Vagina (tissue), 2 donors: Measurements from ENCODE around the gene DNM3. TPM values are rescaled to one million over a fixed set of nuclear protein-coding genes. Genes with fewer than 3 reads are reported as not detected.
A peak's percentile ranks its signal among the peaks of the same experiment; 100 is the strongest.

Source experiments
- DNase-seq, 2 donors: peaks; one replicate each; pipeline ENCODE4 v3.0.0-alpha.2; 2017; ENCODE audit errors: extremely low spot score in 2 of 2
- H3K27ac ChIP-seq: fragments of 200-600 bp; sonication (generic); one replicate; pipeline ENCODE4 v1.5.1; 2019
- H3K27me3 ChIP-seq: fragments of 200-600 bp; sonication (generic); one replicate; pipeline ENCODE4 v1.5.1; 2019
- H3K36me3 ChIP-seq, 2 donors: fragments of 200-600 bp; sonication (generic); one replicate each; pipeline ENCODE4 v1.5.1; 2017 to 2019
- H3K4me1 ChIP-seq: fragments of 200-600 bp; sonication (generic); one replicate; pipeline ENCODE4 v1.5.1; 2019
- H3K4me3 ChIP-seq, 2 donors: fragments of 200-600 bp; sonication (generic); 1 replicate in 1 of 2; 2 replicates in 1 of 2; pipeline ENCODE4 v1.5.1; 2016 to 2019
- H3K9me3 ChIP-seq: fragments of 200-600 bp; sonication (generic); one replicate; pipeline ENCODE4 v1.5.1; 2019
- POLR2A ChIP-seq, 2 donors: fragments of 450-650 bp; IDR thresholded peaks; one replicate each; pipeline ENCODE4 v1.6.1; 2017; ENCODE audit warnings: antibody characterized with exemption in 2 of 2, mild to moderate bottlenecking in 2 of 2, moderate library complexity in 2 of 2
- POLR2AphosphoS5 ChIP-seq, 2 donors: sonication (generic); formaldehyde crosslinking; IDR thresholded peaks; one replicate each; pipeline ENCODE4 v1.9.0; 2017; ENCODE audit warnings: antibody characterized with exemption in 2 of 2, mild to moderate bottlenecking in 2 of 2, low read depth in 1 of 2; ENCODE audit not compliant: insufficient read depth in 1 of 2
- intact Hi-C: fragments of 100-400 bp; cut with DNase I; formaldehyde crosslinking; loops from one replicate; pipeline ENCODE4 v1.15.1; 2023
- total RNA-seq: library from RNA; depleted of rRNA; stranded (reverse); fragments of >200 nt; gene quantifications from one replicate; pipeline ENCODE4 v1.2.3, GENCODE V29; 2016
- TF ChIP-seq, protein P1 (sequence below), 3 experiments: fragments of 450-650 bp in 2 of 3; fragments of 200-600 bp in 1 of 3; sonication (generic) in 1 of 3; IDR thresholded peaks; one replicate each; pipeline ENCODE4 v1.5.1; 2017 to 2019; ENCODE audit warnings: antibody characterized with exemption in 3 of 3, mild to moderate bottlenecking in 2 of 3, moderate library complexity in 2 of 3

Gene DNM3
- total RNA-seq, 1 donor from 2014 or later = 15.5 TPM

DNA sequence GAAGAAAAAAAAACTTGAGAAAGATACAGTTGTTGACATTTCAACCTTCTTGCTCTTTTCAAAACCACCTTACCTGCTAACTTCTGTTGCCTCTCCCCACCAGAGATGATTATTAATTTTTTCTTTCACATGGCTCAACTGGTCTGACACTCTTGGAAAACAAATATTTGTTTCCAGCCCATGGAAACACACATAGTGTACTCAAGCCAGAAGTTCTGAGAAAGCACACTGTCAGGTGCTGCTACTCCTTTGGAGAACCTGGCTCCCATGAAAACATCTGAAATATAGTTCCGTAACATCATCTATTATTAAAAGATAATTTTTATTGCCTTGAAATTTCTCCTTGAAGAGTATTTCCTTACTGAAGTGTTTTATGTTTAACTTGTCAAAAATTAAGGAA, 434.2 kb downstream of the DNM3 start:
- intact Hi-C loops = no loop called here
- no peak overlapping the region for H3K27ac ChIP-seq
- peaks cover 10% of the 10 kb centered on the region for H3K4me1 ChIP-seq
- DNase-seq = no peak
- H3K36me3 ChIP-seq = no peaks in the 10 kb centered on the region
- no peak overlapping the region for H3K4me3 ChIP-seq
- no peaks in the 10 kb centered on the region for H3K9me3 ChIP-seq
- TF ChIP-seq, protein P1, sequence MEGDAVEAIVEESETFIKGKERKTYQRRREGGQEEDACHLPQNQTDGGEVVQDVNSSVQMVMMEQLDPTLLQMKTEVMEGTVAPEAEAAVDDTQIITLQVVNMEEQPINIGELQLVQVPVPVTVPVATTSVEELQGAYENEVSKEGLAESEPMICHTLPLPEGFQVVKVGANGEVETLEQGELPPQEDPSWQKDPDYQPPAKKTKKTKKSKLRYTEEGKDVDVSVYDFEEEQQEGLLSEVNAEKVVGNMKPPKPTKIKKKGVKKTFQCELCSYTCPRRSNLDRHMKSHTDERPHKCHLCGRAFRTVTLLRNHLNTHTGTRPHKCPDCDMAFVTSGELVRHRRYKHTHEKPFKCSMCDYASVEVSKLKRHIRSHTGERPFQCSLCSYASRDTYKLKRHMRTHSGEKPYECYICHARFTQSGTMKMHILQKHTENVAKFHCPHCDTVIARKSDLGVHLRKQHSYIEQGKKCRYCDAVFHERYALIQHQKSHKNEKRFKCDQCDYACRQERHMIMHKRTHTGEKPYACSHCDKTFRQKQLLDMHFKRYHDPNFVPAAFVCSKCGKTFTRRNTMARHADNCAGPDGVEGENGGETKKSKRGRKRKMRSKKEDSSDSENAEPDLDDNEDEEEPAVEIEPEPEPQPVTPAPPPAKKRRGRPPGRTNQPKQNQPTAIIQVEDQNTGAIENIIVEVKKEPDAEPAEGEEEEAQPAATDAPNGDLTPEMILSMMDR (IDR thresholded peaks at IDR 0.05) = no peak
- no peak for TF ChIP-seq POLR2AphosphoS5 (IDR thresholded peaks at IDR 0.05; ENCODE audit: insufficient read depth in 1 of 2, low read depth in 1 of 2)
- no peak for TF ChIP-seq POLR2A (IDR thresholded peaks at IDR 0.05)
- no peaks in the 10 kb centered on the region for H3K27me3 ChIP-seq

DNA sequence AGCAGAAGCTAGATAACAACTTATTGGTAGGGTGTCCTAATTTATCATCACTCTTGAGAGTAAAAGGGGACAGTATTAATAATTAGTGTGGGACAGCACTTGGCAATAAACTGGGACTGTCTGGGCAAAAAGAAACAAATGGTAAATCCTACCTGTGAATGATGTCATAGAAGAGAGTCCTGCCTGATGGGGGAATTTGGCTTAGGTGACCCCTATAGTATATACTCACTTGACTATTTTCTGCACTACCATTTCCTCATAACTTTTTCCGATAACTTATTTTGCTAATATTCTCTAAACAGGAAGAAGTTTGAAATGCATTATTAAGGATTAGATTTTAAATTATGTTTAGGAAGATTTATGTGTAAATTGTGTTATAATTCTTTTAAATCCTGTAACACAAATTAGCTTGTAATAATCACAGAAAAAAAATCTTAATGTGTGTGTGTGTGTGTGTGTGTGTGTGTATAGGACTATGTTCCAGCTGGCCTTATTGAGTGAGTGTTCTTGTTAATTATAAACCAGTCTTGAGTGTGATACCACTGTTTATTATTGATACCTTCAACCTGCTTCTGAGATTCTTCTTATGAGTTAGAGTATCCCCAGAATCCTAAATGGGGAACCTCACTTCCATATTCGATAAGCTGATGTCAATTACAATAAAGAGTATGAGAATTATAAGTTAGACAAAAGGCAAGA, 435.0 kb downstream of the DNM3 start:
- Histone ChIP-seq H3K36me3 (no peaks in the 10 kb centered on the region), H3K4me3 (no peak overlapping the region), H3K27me3 (no peaks in the 10 kb centered on the region), H3K4me1 (peaks cover 6% of the 10 kb centered on the region), H3K27ac (no peak overlapping the region), H3K9me3 (no peaks in the 10 kb centered on the region)
- DNase-seq = no peak
- intact Hi-C loops = no loop called here
- TF ChIP-seq, protein P1 (IDR thresholded peaks at IDR 0.05) = no peak
- no peak for TF ChIP-seq POLR2AphosphoS5 (IDR thresholded peaks at IDR 0.05; ENCODE audit: insufficient read depth in 1 of 2, low read depth in 1 of 2)
- TF ChIP-seq POLR2A (IDR thresholded peaks at IDR 0.05) = no peak

DNA sequence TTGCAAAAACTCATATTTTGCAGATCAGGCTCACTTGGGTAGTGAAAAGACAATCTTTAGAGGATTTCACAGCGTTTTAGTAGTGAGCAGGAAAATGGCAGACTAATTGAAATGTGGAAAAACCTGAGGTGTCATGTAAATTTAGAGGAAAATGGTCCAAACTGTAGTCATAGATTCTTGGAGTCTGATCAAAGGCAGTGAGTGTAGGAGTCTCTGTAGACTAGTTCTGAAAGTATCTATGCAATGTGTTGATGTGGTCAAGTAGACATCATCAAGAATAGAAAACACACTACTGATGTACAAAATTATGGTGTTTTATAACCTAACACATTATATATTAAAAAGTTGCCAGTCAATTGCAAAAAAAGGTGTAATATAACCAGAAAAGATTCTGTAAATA, 436.0 kb downstream of the DNM3 start:
- intact Hi-C loops = no loop called here
- Histone ChIP-seq H3K9me3 (no peaks in the 10 kb centered on the region), H3K27ac (no peak overlapping the region), H3K4me1 (peaks cover 6% of the 10 kb centered on the region), H3K4me3 (no peak overlapping the region), H3K27me3 (no peaks in the 10 kb centered on the region), H3K36me3 (no peaks in the 10 kb centered on the region)
- no peak for TF ChIP-seq POLR2AphosphoS5 (IDR thresholded peaks at IDR 0.05; ENCODE audit: insufficient read depth in 1 of 2, low read depth in 1 of 2)
- TF ChIP-seq, protein P1 (IDR thresholded peaks at IDR 0.05) = no peak
- no peak for TF ChIP-seq POLR2A (IDR thresholded peaks at IDR 0.05)
- DNase-seq = no peak

DNA sequence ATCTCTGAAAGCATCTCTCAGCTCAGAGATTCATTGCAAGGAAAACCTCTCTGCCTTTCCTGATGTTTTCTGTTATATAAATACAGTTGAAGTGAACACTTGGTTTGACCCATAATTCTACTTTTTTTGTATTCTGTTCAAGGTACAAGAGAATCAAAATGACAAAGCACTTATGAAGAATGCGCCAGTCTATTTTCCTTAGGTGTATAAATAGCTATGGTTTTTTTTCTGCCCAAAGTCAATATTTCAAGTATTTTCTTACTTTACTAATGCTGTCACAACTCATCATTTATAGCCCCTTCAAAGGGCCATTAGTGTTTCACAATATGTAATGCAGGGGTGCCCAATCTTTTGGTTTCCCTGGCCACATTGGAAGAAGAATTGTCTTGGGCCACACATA, 436.7 kb downstream of the DNM3 start:
- Histone ChIP-seq H3K4me1 (peaks cover 6% of the 10 kb centered on the region), H3K27ac (peak overlapping the region; percentile 23), H3K4me3 (no peak overlapping the region), H3K9me3 (no peaks in the 10 kb centered on the region), H3K36me3 (no peaks in the 10 kb centered on the region), H3K27me3 (no peaks in the 10 kb centered on the region)
- TF ChIP-seq POLR2AphosphoS5 (IDR thresholded peaks at IDR 0.05; ENCODE audit: insufficient read depth in 1 of 2, low read depth in 1 of 2) (no peak), POLR2A (IDR thresholded peaks at IDR 0.05) (no peak)
- TF ChIP-seq, protein P1 (IDR thresholded peaks at IDR 0.05) = no peak
- intact Hi-C loops = no loop called here
- no peak for DNase-seq

DNA sequence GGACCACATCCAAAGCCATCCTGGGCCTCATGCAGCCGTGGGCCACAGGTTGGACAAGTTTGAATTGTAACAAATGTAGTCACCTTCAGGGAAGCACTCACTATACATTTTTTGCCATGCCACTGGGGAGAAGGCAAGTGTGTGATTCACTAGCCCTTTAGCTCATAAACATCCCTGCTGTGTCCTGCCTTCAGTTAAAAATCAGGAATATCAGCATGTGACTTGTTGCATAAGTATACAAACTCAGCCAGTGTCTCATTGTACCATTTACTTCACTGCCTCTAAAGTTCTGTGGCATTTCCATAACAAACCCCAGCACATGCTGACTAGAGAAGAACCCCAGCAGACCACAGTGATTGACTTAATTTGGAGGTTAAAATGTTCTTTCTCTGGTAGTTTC, 437.2 kb downstream of the DNM3 start:
- no peak overlapping the region for H3K4me3 ChIP-seq
- TF ChIP-seq, protein P1 (IDR thresholded peaks at IDR 0.05) = no peak
- TF ChIP-seq POLR2AphosphoS5 (IDR thresholded peaks at IDR 0.05; ENCODE audit: insufficient read depth in 1 of 2, low read depth in 1 of 2) = peak in 1 of 2 donors; percentile 15
- no peaks in the 10 kb centered on the region for H3K36me3 ChIP-seq
- no peaks in the 10 kb centered on the region for H3K27me3 ChIP-seq
- H3K9me3 ChIP-seq = no peaks in the 10 kb centered on the region
- peaks cover 6% of the 10 kb centered on the region for H3K4me1 ChIP-seq
- no peak for DNase-seq
- intact Hi-C loops = no loop called here
- H3K27ac ChIP-seq = peak overlapping the region; percentile 23
